Neural cell (in vitro differentiated cells): ENCODE results near the gene CYSRT1.

ENCODE experiments used
- CTCF ChIP-seq: fragments of 450-650 bp; IDR thresholded peaks from 2 replicates; pipeline ENCODE4 v1.5.1; 2014; ENCODE audit warnings: antibody characterized with exemption, mild to moderate bottlenecking, moderate library complexity; ENCODE audit not compliant: poor library complexity, severe bottlenecking
- EZH2 ChIP-seq: fragments of 200-600, 300-800 bp; shearing (Covaris generic), sonication (generic); IDR thresholded peaks from 2 replicates; pipeline ENCODE4 v1.6.1; 2014; ENCODE audit warnings: antibody characterized with exemption, low read length, borderline replicate concordance, mild to moderate bottlenecking; ENCODE audit not compliant: insufficient read depth, poor library complexity, severe bottlenecking
- MXI1 ChIP-seq: fragments of 450-650 bp; conservative IDR thresholded peaks from 2 replicates; pipeline ENCODE4 v1.6.1; 2014; ENCODE audit warnings: antibody characterized with exemption, mild to moderate bottlenecking; ENCODE audit not compliant: poor library complexity, severe bottlenecking
- POLR2AphosphoS5 ChIP-seq: IDR thresholded peaks from 2 replicates; pipeline ENCODE4 v1.6.1; 2012
- RAD21 ChIP-seq: fragments of 450-650 bp; conservative IDR thresholded peaks from 2 replicates; pipeline ENCODE4 v1.6.1; 2014; ENCODE audit warnings: antibody characterized with exemption, mild to moderate bottlenecking, moderate library complexity
- SMC3 ChIP-seq: fragments of 450-650 bp; conservative IDR thresholded peaks from 2 replicates; pipeline ENCODE4 v1.6.1; 2014; ENCODE audit warnings: antibody characterized with exemption, mild to moderate bottlenecking, moderate library complexity; ENCODE audit not compliant: poor library complexity
- TAF1 ChIP-seq: IDR thresholded peaks from 2 replicates; pipeline ENCODE4 v1.6.1; 2012; ENCODE audit warnings: low read depth

- TF ChIP-seq POLR2AphosphoS5, result no peak
- TF ChIP-seq TAF1, result no peak
- no peak for TF ChIP-seq CTCF
- no peak for TF ChIP-seq EZH2
- TF ChIP-seq RAD21, result no peak
- peak; percentile 24 for TF ChIP-seq MXI1
- no peak for TF ChIP-seq SMC3
Measured at GRCh38 chr9:137255448-137256114, 30.6 kb downstream of the CYSRT1 start.
